GM23338 (cell line): ENCODE data around the gene TIPRL. TPM values are rescaled to one million over a fixed set of nuclear protein-coding genes. Genes with fewer than 3 reads are reported as not detected.

Experiments used
- ATAC-seq: fragments of 200-7000 bp; cut with Tn5 transposase; 3 replicates; pipeline ENCODE4 v1.9.1; 2020
- DNase-seq: peaks from one replicate; pipeline ENCODE4 v3.0.0-alpha.2; 2015; ENCODE audit warnings: low spot score
- H2AFZ ChIP-seq: fragments of 200-600 bp; sonication (generic); 2 replicates; pipeline ENCODE4 v1.8.0; 2016; ENCODE audit warnings: antibody characterized with exemption, mild to moderate bottlenecking, moderate library complexity
- H3F3A ChIP-seq: fragments of 200-600 bp; sonication (generic); replicated peaks from 2 replicates; pipeline ENCODE4 v1.8.0; 2017; ENCODE audit warnings: antibody characterized with exemption, mixed run types, low read depth
- H3K27ac ChIP-seq: fragments of 200-600 bp; sonication (generic); 2 replicates; pipeline ENCODE4 v1.6.1; 2016; ENCODE audit warnings: low read depth
- H3K27me3 ChIP-seq: fragments of 200-600 bp; sonication (generic); 2 replicates; pipeline ENCODE4 v1.8.0; 2016; ENCODE audit warnings: mild to moderate bottlenecking, mixed run types, moderate library complexity; ENCODE audit not compliant: insufficient read depth
- H3K36me3 ChIP-seq: fragments of 200-600 bp; sonication (generic); 2 replicates; pipeline ENCODE4 v1.8.0; 2016; ENCODE audit warnings: mild to moderate bottlenecking; ENCODE audit not compliant: insufficient read depth
- H3K4me1 ChIP-seq: fragments of 200-600 bp; sonication (generic); 2 replicates; pipeline ENCODE4 v1.8.0; 2016; ENCODE audit warnings: mild to moderate bottlenecking, moderate library complexity; ENCODE audit not compliant: insufficient read depth
- H3K4me2 ChIP-seq: fragments of 200-600 bp; sonication (generic); 2 replicates; pipeline ENCODE4 v1.7.1; 2017; ENCODE audit warnings: mixed run types
- H3K4me3 ChIP-seq: fragments of 200-600 bp; sonication (generic); 2 replicates; pipeline ENCODE4 v1.6.1; 2016; ENCODE audit warnings: mixed run types
- H3K79me2 ChIP-seq: fragments of 200-600 bp; sonication (generic); replicated peaks from 2 replicates; pipeline ENCODE4 v1.8.0; 2017; ENCODE audit warnings: mild to moderate bottlenecking; ENCODE audit not compliant: insufficient read depth
- H3K9me2 ChIP-seq: fragments of 200-600 bp; sonication (generic); 2 replicates; pipeline ENCODE4 v1.8.0; 2017; ENCODE audit not compliant: insufficient read depth
- H4K20me1 ChIP-seq: fragments of 200-600 bp; sonication (generic); replicated peaks from 2 replicates; pipeline ENCODE4 v1.8.0; 2017; ENCODE audit warnings: mild to moderate bottlenecking; ENCODE audit not compliant: insufficient read depth
- H3K27ac Mint-ChIP-seq: 2 replicates; pipeline ENCODE4 v1.8.0; 2020; ENCODE audit warnings: inconsistent platforms, mild to moderate bottlenecking, moderate library complexity, mixed read lengths
- H3K27me3 Mint-ChIP-seq: 3 replicates; pipeline ENCODE4 v1.8.0; 2022; ENCODE audit warnings: low read depth, mild to moderate bottlenecking, moderate library complexity, mixed read lengths, inconsistent platforms; ENCODE audit not compliant: insufficient read depth, poor library complexity
- H3K36me3 Mint-ChIP-seq: 3 replicates; pipeline ENCODE4 v1.8.0; 2021; ENCODE audit warnings: low read depth, mild to moderate bottlenecking, inconsistent platforms, moderate library complexity, mixed read lengths
- H3K4me1 Mint-ChIP-seq: 3 replicates; pipeline ENCODE4 v1.8.0; 2020; ENCODE audit warnings: mild to moderate bottlenecking, inconsistent platforms, mixed read lengths
- H3K4me3 Mint-ChIP-seq: 3 replicates; pipeline ENCODE4 v1.8.0; 2021; ENCODE audit warnings: moderate library complexity, mild to moderate bottlenecking, inconsistent platforms, mixed read lengths
- H3K9me3 Mint-ChIP-seq: 3 replicates; pipeline ENCODE4 v1.8.0; 2020; ENCODE audit warnings: moderate library complexity, mild to moderate bottlenecking, inconsistent platforms, mixed read lengths
- CREB1 ChIP-seq: fragments of 250-450 bp; sonication (Bioruptor Pico); IDR thresholded peaks from 2 replicates; pipeline ENCODE4 v1.5.0; 2020; ENCODE audit warnings: low read depth, mild to moderate bottlenecking, moderate library complexity
- ETS1 ChIP-seq: IDR thresholded peaks from 2 replicates; pipeline ENCODE4 v1.6.1; 2016; ENCODE audit warnings: antibody characterized with exemption
- NANOG ChIP-seq: IDR thresholded peaks from 2 replicates; pipeline ENCODE4 v1.6.1; 2016; ENCODE audit warnings: antibody characterized with exemption, borderline replicate concordance
- POLR2AphosphoS5 ChIP-seq: IDR thresholded peaks from 2 replicates; pipeline ENCODE4 v1.6.1; 2016; ENCODE audit warnings: antibody characterized with exemption, low read depth
- ZNF114 ChIP-seq: fragments of 250-450 bp; sonication (Bioruptor Pico); IDR thresholded peaks from 2 replicates; pipeline ENCODE4 v1.5.0; 2020; ENCODE audit warnings: mild to moderate bottlenecking, moderate library complexity
- ZNF331 ChIP-seq: fragments of 250-450 bp; sonication (Bioruptor Pico); IDR thresholded peaks from 2 replicates; pipeline ENCODE4 v1.5.0; 2020; ENCODE audit warnings: low read depth, mild to moderate bottlenecking, moderate library complexity
- ZNF462 ChIP-seq: fragments of 250-450 bp; sonication (Bioruptor Pico); IDR thresholded peaks from 2 replicates; pipeline ENCODE4 v1.5.0; 2020; ENCODE audit warnings: mild to moderate bottlenecking, moderate library complexity
- polyA plus RNA-seq: library from polyadenylated mRNA; unstranded; fragments of >200 nt; fragmentation: Nextera tagmentation; extraction: Ambion mirVana; gene quantifications from 2 replicates; pipeline ENCODE4 v1.2.1, GENCODE V29; 2016
- total RNA-seq: library from RNA; depleted of rRNA; stranded (reverse); fragments of >200 nt; shearing (Covaris generic); gene quantifications from 2 replicates; pipeline ENCODE4 v1.2.3, GENCODE V29; 2014

The TIPRL gene
- total and polyA plus RNA-seq, 2 experiments from 2014 or later: 15.9 to 32.0 TPM

- no peak for TF ChIP-seq ZNF114 (CRISPR knock-in tag)
- TF ChIP-seq ETS1: no peak
- TF ChIP-seq ZNF331 (CRISPR knock-in tag): no peak
Observed at GRCh38 chr1:168213349-168213748, 34.6 kb downstream of the TIPRL start (continued).

- H3K4me1 Mint-ChIP-seq: peaks cover 21% of the 10 kb centered on the region
- H3K36me3 ChIP-seq: peaks cover 4% of the 10 kb centered on the region; the same call in 1 of the 2 replicates
- no peaks in the 10 kb centered on the region for H3K27me3 Mint-ChIP-seq
- H3K27me3 ChIP-seq: no peaks in the 10 kb centered on the region
- no peak for ATAC-seq
- H3K4me1 ChIP-seq: peaks cover 19% of the 10 kb centered on the region
- no peak for DNase-seq
- 0 out of 2 replicates have a peak overlapping the region, but pooled peaks have one; percentile 47 for H2AFZ ChIP-seq
- no peaks in the 10 kb centered on the region for H4K20me1 ChIP-seq
- TF ChIP-seq POLR2AphosphoS5 (no peak), ZNF462 (CRISPR knock-in tag) (no peak), NANOG (no peak), ZNF331 (CRISPR knock-in tag) (no peak), ZNF114 (CRISPR knock-in tag) (no peak), CREB1 (CRISPR knock-in tag) (no peak)
- no peaks in the 10 kb centered on the region for H3F3A ChIP-seq
- H3K27ac Mint-ChIP-seq: no peak overlapping the region
- no peak overlapping the region for H3K4me3 ChIP-seq
- peaks cover 16% of the 10 kb centered on the region; the same call in 2 of the 3 replicates for H3K9me3 Mint-ChIP-seq
- H3K9me2 ChIP-seq: 0 out of 2 replicates have a peak, but pooled peaks cover 4% of the 10 kb centered on the region
- no peak overlapping the region for H3K27ac ChIP-seq
- H3K4me2 ChIP-seq: no peak overlapping the region
- no peaks in the 10 kb centered on the region for H3K79me2 ChIP-seq
- H3K4me3 Mint-ChIP-seq: no peak overlapping the region
- peaks cover 4% of the 10 kb centered on the region; the same call in 1 of the 3 replicates for H3K36me3 Mint-ChIP-seq
Observed at GRCh38 chr1:168216171-168216570, 37.4 kb downstream of the TIPRL start.
